ENCODE data around the gene CLEC7A.

The CLEC7A gene
- total RNA-seq: 0.72 to 5.4 reads per million in 2 donors

DNA sequence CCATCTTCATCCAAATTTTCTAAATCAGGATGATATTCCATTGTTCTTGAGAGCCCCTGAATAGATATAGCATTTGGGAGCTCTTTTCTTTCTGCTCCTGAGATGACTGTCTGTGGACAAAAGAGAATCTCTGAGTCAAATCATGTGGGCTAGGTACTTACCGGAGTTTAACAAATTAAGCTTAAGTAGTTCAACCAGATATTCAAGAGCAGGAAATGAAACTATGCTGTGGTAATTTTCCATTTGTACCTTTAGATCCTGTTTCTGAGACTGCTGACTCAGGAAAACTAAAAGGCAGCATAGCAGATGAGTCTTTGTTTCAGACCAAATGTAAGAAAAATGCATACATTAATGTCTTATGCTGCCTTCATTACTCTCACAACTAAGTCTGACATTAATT is at the start of gene CLEC7A:
Gene CLEC7A (minus strand): TSS at position 158 of the 400 bp plus-strand sequence. CDS start 117 bp downstream, at position 41.
- no peak for DNase-seq

GRCh38 chr12:10179776-10180181 is 49.8 kb upstream of the CLEC7A start:
- no peak for DNase-seq

DNA sequence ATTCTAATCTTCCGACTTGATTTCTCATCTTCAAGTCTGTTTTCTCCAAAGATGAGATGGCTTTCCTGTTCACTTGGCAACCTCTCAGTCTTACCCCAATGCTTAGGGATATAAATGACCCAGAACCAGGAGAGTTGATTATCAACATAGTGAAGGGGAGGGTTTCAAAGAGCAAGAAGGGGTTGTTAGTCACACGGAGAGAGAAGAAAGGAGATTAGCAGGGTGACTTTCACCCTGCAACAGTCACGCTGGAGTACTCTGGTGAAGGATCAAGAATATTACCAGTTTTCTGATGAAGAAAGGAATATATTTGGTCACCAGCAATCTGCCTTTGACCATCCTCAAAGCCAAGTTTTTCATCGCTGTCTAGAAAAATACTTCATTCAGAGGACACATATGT is 48.8 kb upstream of the CLEC7A start, which contains the start of gene TMEM52B:
Gene TMEM52B (plus strand): TSS at position 212 of the 400 bp plus-strand sequence. CDS start 543 bp downstream, outside the sequence.
- no peak for DNase-seq

- DNase-seq: no peak
Measured at GRCh38 chr12:10175846-10176636, 46.0 kb upstream of the CLEC7A start.

DNA sequence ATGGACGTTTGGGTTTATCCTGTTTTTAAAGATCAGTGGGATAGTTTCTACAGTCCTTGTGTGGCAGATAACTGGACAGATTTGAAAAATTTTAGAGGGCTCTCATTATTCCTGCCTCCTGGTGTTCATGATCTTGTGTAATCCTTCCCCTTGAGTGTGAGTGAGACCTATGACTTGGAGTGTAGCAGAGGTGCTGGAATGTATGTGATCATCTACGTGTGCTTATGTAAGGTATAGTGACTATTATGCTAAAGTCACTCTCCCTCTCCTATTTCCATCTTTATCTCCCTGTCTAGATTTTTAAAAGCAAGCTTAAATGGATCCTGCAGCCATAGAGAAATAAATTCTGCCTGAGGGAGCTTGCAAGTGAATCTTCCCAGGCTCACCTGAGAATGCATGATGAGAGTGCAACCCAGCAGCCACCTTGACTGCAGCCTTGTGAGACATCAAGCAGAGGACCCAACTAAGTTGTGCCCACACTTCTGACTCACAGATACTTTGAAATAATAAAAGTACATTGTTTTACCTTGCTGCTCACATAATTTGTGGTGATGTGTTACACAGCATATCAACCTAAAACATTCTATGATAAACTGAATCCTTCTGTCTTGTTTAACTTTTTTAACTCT is 45.1 kb upstream of the CLEC7A start:
- no peak for DNase-seq

GRCh38 chr12:10171973-10172728 is 42.2 kb upstream of the CLEC7A start, which contains the start of gene OLR1:
Gene OLR1 (minus strand): TSS chr12:10172132. CDS start chr12:10172077, 55 bp downstream.
- no peak for DNase-seq

DNA sequence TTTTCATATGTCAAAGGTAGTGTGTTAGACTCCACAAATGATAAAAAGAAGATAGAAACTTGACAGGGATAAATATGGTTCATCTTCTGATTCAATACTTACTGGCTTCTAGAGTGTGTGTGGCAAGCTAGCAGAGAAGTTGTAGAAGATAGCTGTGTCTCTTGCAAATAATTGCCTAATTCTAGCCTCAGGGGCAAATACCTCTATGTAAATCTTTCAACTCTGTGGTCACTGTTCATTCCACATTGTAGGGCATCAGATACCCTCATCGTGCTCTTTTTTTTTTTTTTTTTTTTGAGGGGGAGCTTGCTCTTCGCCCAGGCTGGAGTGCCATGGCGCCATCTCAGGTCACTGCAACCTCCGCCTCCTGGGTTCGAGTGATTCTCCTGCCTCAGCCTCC is 40.2 kb upstream of the CLEC7A start:
- no peak for DNase-seq

DNA sequence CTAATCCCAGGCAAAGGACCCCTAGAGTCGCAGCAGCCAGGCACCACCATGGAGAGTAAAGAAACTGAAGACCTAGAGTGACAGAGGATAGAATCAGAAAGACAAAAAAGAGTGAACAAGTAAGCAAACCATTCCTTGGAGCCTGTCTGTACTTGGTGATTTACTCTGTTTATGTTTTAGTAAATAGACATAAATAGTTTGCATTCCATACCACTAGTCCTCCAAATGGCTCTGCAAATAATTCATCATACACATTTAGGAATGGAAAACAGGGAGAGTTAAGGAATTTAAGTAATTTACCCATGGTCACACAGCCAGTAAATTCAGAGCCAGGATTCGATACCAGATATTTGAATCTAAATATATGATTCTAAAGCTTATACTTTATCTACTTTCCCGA is 39.1 kb upstream of the CLEC7A start:
- DNase-seq: no peak

DNA sequence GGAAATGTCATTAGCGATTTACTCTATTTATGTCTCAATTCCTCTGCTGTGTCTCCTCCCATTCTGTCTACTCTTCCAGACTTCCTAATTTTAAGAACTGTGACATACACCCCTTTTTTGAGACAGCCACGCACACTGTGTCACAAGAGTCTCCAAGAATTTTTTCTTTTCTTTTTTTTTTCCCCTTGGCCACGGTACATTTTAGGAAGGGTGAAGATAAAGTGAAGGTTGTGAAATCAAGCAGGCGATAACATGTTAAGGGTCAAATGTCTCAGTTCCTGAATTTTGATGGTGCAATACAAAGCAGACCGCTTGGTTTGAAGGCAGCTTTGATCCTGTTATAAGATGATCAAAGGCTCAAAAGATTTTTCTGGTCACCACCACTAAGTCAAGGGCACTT is 37.6 kb upstream of the CLEC7A start:
- no peak for DNase-seq

- DNase-seq: no peak
Measured at GRCh38 chr12:10165421-10165820, 35.4 kb upstream of the CLEC7A start.

GRCh38 chr12:10163084-10163483 is 33.1 kb upstream of the CLEC7A start:
- no peak for DNase-seq

GRCh38 chr12:10160617-10161385 is 30.8 kb upstream of the CLEC7A start:
- no peak for DNase-seq

GRCh38 chr12:10159280-10159679 is 29.3 kb upstream of the CLEC7A start:
- DNase-seq: no peak

- no peak for DNase-seq
Measured at GRCh38 chr12:10158406-10158805, 28.4 kb upstream of the CLEC7A start.

DNA sequence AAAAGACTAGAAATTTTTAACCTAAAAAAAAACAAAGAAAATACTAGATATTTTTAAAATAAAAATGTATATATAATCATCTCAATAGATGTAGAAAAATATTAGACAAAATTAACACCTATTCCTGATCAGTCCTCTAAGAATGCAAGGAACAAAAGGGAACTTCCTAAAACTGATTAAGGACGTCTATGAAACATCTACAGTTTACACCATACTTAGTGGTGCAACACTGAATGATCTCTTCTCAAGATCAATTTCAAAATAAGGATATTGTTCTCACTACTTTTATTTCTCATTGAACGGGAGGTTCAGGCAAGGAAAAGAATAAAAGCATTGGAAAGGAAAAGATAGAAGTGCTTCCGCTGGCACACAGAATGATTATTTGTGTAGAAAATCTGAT is 26.0 kb upstream of the CLEC7A start:
- DNase-seq: no peak

DNA sequence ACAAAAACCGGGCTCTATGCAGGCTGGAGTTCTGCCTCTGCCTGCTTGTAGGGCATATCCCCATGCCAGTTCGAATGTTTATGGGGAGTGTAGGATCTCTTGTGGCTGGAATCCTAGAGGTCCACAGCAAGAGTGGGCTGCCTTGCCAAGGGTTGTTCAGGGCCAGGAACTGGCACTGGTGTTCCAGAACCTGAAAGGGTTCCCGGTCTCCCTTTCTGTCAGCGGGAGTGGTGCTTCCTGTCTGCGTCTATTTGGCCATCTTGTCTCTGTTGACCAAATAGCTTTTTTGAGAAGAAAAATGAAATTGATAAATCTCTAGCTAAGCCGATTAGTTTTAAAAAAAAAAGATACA is 24.1 kb upstream of the CLEC7A start:
- no peak for DNase-seq

- DNase-seq: peak; percentile 17
Measured at GRCh38 chr12:10153271-10154144, 23.5 kb upstream of the CLEC7A start.

- DNase-seq: no peak
Measured at GRCh38 chr12:10151621-10152020, 21.6 kb upstream of the CLEC7A start.

GRCh38 chr12:10147714-10148403 is 17.9 kb upstream of the CLEC7A start:
- DNase-seq: no peak

GRCh38 chr12:10142976-10143589 is 13.1 kb upstream of the CLEC7A start:
- DNase-seq: no peak

DNA sequence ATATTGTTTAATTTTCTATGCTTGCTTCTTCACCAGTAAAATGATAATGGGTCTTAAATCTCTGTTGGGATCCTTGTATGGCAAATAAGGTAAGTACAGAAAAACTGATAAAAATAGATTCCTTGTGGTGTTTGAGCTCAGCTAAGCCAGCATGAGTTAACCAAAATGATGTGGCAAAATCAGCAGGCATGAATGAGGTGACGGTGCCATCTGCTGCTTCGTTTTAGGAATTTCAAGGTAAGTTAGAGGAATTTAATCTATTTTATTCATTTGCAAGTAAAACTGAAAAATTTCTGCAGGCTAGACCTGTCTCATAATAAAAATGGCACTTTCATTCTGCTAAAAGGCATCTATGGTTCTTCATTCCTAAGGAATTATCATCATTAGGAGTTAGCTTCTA is 10.0 kb upstream of the CLEC7A start:
- no peak for DNase-seq

All from activated gamma-delta T cell (primary cell).